22Rv1 (cell line): ENCODE measurements around the gene VEPH1.

Experiments
- ZFX ChIP-seq: fragments of 450-650 bp; IDR thresholded peaks from 2 replicates; pipeline ENCODE4 v1.6.1; 2017; ENCODE audit warnings: antibody characterized with exemption, borderline replicate concordance
- TF ChIP-seq, protein P1 (sequence below): fragments of 450-650 bp; IDR thresholded peaks from 2 replicates; pipeline ENCODE4 v1.5.1; 2017; ENCODE audit warnings: mild to moderate bottlenecking

DNA sequence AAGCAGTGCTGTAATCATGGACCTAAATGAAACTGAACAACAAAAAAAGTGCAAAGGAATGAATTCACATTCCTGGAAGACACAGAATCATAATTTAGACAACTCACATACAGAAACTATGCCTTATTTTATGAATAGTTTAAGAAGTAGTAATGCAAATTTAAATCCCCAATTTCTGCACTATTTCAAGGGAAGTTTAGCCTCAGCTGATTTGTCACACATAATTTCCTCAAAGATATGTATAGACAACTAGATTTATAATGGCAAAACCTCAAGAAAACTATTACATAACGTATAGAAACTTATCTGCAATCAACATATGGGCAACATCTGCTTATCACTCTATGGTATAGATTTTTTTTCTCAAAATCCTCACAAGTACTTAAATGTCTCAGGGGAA lies 74.4 kb downstream of the VEPH1 start:
- TF ChIP-seq, protein P1, sequence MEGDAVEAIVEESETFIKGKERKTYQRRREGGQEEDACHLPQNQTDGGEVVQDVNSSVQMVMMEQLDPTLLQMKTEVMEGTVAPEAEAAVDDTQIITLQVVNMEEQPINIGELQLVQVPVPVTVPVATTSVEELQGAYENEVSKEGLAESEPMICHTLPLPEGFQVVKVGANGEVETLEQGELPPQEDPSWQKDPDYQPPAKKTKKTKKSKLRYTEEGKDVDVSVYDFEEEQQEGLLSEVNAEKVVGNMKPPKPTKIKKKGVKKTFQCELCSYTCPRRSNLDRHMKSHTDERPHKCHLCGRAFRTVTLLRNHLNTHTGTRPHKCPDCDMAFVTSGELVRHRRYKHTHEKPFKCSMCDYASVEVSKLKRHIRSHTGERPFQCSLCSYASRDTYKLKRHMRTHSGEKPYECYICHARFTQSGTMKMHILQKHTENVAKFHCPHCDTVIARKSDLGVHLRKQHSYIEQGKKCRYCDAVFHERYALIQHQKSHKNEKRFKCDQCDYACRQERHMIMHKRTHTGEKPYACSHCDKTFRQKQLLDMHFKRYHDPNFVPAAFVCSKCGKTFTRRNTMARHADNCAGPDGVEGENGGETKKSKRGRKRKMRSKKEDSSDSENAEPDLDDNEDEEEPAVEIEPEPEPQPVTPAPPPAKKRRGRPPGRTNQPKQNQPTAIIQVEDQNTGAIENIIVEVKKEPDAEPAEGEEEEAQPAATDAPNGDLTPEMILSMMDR, result no peak
- no peak for TF ChIP-seq ZFX
